Glomerular visceral epithelial cell (primary cell): Measurements from ENCODE around the gene CHRNA4.

Source experiments
- DNase-seq: peaks from one replicate; pipeline ENCODE4 v3.0.0-alpha.2; 2016; ENCODE audit errors: extremely low spot score

Gene CHRNA4

DNA sequence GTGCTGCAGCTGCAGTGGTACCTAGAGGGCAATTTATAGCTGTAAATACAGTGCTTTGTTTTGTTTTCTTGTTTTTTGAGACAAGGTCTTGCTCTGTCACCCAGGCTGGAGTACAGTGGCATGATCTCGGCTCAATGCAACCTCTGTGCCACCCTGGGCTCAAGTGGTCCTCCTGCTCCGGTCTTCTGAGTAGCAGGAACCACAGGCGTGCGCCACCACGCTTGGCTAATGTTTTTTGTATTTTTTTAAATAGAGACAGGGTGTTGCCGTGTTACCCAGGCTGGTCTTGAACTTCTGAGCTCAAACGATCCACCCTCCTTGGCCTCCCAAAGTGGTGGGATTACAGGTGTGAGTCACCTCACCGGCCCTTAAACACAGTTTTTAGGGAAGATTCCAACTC, 26.8 kb downstream of the CHRNA4 start:
- no peak for DNase-seq

DNA sequence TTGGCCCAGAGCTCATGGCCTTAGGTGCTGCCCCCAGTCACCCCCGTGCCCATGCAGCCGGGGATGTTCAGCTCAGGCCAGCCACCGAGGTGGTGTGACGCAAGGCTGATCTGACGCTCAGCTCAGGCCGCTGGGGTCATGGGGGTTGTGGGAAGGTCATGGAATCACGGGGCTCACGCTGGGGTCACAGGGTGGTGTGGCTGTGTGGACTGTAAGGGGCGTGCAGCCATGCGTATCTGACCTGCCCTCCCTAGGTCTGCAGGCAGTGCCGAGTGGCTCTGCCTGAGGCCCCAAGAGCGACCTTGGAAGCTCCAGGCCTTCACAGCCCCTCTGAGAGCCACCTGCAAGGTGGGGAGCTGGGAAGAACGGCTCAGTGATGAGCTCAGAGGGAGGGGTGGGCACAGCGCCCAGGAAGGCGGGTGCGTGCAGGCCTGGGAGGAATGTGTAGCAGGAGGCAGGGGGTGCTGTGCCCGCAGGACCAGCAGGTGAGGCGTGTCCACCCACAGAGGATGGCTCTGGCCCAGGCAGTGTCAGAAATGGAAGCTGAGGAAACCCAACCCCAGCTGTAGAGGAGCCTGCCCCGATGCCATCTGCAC, 27.8 kb downstream of the CHRNA4 start:
- no peak for DNase-seq

- no peak for DNase-seq
Observed at GRCh38 chr20:63332488-63333240, 28.5 kb downstream of the CHRNA4 start.

GRCh38 chr20:63331741-63332400, 29.3 kb downstream of the CHRNA4 start:
- DNase-seq = no peak

GRCh38 chr20:63330940-63331339, 30.2 kb downstream of the CHRNA4 start:
- DNase-seq = no peak

- DNase-seq = no peak
Observed at GRCh38 chr20:63330084-63330760, 30.9 kb downstream of the CHRNA4 start.

DNA sequence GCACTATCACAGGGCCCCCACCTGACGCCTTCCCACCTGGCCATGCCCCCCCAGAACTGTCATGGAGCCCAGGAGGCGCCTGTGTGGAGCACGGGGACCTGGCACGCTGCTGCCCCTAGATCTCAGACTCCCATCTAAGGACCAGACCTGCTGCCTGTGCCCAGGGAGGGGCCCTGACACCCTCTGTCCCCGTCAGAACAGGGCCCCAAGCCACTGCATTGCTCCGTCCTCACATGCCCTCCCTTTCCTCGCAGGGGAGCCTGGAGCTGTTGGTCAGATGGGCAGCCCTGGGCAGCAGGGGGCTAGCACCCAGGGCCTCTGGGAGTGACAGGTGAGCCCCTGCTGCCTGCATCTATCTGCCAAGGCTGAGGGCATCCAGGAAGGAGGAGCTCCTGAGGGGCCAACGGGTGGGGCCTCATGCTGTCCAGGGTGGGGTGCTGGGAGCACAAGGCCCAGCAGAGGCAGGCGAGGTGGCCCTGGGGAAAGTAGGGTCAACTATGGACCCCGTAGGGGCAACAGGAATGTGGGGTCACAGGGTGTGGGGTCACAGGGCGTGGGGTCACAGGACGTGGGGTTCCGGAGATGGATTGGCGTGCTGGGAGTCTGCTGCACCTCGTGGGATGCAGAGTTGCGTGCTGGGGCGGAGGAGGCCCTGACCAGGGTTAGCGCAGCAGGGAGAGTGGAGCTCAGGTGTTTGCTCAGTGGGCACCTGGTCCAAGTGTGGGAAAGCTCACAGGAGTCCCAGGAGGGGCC, 31.6 kb downstream of the CHRNA4 start:
- no peak for DNase-seq

- no peak for DNase-seq
Observed at GRCh38 chr20:63328718-63329275, 32.4 kb downstream of the CHRNA4 start.

GRCh38 chr20:63328026-63328700, 33.0 kb downstream of the CHRNA4 start:
- no peak for DNase-seq

DNA sequence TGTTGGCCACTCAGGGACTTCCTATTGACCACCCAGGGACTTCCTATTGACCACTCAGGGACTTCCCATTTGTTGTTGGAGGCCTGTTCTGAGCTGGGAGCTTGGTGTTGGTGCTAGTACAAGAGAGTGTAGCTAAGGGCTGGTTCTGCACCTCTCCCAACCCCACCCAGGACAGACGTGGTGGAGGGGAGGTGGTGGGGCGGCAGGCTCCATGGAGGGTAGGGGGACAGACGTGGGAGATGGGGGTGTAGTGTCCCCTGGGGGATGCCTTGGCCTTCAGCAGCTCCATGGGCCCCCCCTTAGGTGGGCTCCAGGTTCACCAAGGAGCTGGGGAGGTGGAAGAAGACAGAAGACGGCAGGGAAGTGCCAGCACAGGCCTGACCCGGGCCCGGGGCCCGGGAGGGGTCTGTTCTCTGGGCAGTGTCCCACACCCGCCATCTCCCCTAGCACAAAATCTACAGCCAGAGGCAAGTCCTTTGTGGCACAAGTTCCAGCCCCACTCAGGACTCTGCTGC, 33.9 kb downstream of the CHRNA4 start:
- no peak for DNase-seq

GRCh38 chr20:63326314-63327230, 34.6 kb downstream of the CHRNA4 start:
- DNase-seq = no peak

DNA sequence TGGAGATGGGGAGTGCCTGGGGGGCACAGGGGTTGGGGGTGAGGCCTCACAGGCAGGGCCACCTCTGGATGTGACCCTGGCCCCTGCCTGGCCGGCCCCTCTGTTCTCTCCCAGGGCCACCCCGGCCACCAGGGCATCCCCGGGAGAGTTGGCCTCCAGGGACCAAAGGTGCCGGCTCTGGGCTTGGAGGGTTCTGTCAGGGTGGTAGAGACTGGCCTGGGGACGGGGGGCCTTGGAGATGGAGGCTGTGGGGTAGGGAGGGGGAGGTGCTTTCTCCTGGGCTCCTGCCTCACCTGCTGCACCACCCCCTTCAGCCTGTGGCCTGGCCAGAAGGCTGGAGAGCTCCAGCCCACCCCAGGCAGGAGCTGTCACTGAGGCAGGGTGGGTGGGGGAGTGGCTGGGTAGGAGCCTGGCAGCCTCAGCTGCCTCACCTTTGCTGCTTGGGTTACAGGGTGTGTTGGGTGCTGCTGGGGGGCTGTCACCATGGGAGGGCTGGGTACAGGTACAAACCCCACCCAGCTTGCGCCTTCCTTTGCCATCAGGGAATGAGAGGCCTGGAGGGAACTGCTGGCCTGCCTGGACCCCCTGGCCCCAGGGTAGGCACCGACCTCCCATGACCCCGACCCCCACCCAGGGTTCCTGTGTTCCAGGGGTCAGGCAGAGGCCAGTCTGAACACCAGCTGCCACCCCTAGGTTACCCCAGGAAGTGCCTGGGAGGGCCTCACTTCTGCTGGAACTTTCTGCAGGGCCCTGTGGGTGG, 35.4 kb downstream of the CHRNA4 start:
- no peak for DNase-seq

GRCh38 chr20:63325021-63325471, 36.1 kb downstream of the CHRNA4 start:
- DNase-seq = no peak

DNA sequence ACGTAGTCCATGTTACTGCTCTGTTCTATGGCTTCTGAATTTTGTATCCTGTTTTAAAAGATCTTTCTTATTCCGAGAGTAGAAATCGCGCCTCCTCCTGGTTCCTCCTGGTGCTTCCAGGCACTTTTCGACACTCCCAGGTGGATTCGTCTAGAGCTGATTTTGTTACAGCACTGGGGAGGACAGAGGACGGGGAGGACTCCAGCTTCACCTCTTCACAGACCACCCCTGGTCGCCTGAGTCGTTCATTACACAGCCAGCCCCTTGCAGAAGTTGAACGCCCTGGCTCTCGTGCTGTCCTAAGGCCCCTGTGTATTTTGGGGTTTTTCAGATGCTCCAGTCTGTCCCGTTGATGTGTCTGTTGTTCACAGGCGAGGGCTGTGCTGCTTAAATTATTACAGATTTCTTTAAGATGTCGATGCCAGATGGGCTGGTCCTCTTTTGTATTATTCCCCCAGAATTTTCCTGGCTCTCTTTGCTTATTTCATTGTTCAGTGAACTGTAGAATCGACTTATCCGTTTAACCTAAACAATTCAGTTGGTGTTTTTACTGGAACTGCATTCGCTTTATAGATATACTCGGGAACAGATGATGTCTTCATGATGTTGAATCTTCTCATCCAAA, 37.7 kb downstream of the CHRNA4 start:
- no peak for DNase-seq

GRCh38 chr20:63322933-63323273, 38.2 kb downstream of the CHRNA4 start:
- no peak for DNase-seq

GRCh38 chr20:63322146-63322932, 38.8 kb downstream of the CHRNA4 start:
- no peak for DNase-seq

- DNase-seq = no peak
Observed at GRCh38 chr20:63321148-63321831, 39.9 kb downstream of the CHRNA4 start.
